GM21528 (cell line): ENCODE data around the gene ANAPC2.

ENCODE experiments used
- ATAC-seq: cut with Tn5 transposase; IDR thresholded peaks from one replicate; pipeline ENCODE4 v1.9.1; 2021; ENCODE audit warnings: mild to moderate bottlenecking, moderate library complexity; ENCODE audit not compliant: unreplicated experiment, low FRiP score

Gene ANAPC2, protein sequence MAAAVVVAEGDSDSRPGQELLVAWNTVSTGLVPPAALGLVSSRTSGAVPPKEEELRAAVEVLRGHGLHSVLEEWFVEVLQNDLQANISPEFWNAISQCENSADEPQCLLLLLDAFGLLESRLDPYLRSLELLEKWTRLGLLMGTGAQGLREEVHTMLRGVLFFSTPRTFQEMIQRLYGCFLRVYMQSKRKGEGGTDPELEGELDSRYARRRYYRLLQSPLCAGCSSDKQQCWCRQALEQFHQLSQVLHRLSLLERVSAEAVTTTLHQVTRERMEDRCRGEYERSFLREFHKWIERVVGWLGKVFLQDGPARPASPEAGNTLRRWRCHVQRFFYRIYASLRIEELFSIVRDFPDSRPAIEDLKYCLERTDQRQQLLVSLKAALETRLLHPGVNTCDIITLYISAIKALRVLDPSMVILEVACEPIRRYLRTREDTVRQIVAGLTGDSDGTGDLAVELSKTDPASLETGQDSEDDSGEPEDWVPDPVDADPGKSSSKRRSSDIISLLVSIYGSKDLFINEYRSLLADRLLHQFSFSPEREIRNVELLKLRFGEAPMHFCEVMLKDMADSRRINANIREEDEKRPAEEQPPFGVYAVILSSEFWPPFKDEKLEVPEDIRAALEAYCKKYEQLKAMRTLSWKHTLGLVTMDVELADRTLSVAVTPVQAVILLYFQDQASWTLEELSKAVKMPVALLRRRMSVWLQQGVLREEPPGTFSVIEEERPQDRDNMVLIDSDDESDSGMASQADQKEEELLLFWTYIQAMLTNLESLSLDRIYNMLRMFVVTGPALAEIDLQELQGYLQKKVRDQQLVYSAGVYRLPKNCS

DNA sequence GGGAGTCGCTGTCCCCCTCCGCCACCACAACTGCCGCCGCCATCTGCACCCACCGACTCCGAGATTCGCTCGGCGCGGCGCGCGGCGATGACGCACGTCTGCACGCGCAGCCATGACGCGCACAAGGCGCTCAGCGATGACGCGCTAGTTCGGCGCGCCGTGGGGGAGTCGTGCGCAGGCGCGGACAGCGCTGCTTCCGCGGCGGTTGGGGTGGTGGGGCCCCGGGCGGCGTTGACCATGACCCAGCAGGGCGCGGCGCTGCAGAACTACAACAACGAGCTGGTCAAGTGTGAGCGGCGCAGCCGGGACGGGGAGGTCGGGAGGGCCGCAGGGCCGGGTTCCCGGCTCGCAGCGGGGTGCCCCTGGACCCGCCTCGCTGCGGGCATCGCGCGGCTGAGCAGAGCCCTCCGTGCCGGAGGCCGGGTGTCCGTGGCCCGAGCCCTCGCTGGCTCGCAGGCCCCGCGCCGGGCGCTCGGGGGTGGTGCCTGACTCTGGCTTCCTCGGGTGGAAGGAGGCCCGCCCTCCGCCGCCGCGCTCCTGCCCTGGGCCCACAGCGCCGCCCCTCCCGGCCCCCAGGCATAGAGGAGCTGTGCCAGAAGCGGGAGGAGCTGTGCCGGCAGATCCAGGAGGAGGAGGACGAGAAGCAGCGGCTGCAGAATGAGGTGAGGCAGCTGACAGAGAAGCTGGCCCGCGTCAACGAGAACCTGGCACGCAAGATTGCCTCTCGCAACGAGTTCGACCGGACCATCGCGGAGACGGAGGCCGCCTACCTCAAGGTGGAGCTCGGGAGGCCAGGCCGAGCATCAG lies at the start of gene ANAPC2, which contains the start of gene SSNA1:
TSS of gene ANAPC2 (minus strand) at position 71 of the 807 bp plus-strand sequence. CDS start at position 43, 28 bp downstream.
TSS of gene SSNA1 (plus strand) at position 187 of the 807 bp plus-strand sequence. CDS start at position 238, 51 bp downstream.
- ATAC-seq = peak; percentile 71

GRCh38 chr9:137236936-137237421 lies 48.6 kb upstream of the ANAPC2 start:
- no peak for ATAC-seq

GRCh38 chr9:137236238-137236935 lies 48.0 kb upstream of the ANAPC2 start:
- no peak for ATAC-seq

- ATAC-seq = no peak
Measured at GRCh38 chr9:137235424-137236237, 47.3 kb upstream of the ANAPC2 start.

GRCh38 chr9:137234758-137235423 lies 46.5 kb upstream of the ANAPC2 start:
- ATAC-seq = no peak

DNA sequence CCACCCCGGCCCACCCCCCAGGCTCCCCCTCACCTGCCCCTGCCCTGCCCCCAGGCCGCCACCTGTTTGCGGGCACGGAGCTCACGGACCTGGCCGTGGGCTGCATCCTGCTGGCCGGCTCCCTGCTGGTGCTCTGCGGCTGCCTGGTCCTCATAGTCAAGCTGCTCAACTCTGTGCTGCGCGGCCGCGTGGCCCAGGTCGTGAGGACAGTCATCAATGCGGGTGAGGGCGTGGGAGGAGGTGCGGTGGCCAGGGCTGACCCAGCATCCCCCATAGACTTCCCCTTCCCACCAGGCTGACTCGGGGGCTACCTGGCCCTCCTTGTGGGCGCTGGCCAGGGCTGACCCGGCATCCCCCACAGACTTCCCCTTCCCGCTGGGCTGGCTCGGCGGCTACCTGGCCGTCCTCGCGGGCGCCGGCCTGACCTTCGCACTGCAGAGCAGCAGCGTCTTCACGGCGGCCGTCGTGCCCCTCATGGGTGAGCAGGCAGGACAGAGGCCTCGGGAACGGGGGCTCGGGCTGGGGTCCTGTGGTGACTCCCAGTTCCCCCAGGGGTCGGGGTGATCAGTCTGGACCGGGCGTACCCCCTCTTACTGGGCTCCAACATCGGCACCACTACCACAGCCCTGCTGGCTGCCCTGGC lies 45.8 kb upstream of the ANAPC2 start:
- no peak for ATAC-seq

GRCh38 chr9:137233143-137233980 lies 45.0 kb upstream of the ANAPC2 start:
- ATAC-seq = no peak

- no peak for ATAC-seq
Measured at GRCh38 chr9:137232510-137232909, 44.1 kb upstream of the ANAPC2 start.

GRCh38 chr9:137232101-137232500 lies 43.7 kb upstream of the ANAPC2 start:
- ATAC-seq = no peak

- no peak for ATAC-seq
Measured at GRCh38 chr9:137231372-137232039, 43.1 kb upstream of the ANAPC2 start.

DNA sequence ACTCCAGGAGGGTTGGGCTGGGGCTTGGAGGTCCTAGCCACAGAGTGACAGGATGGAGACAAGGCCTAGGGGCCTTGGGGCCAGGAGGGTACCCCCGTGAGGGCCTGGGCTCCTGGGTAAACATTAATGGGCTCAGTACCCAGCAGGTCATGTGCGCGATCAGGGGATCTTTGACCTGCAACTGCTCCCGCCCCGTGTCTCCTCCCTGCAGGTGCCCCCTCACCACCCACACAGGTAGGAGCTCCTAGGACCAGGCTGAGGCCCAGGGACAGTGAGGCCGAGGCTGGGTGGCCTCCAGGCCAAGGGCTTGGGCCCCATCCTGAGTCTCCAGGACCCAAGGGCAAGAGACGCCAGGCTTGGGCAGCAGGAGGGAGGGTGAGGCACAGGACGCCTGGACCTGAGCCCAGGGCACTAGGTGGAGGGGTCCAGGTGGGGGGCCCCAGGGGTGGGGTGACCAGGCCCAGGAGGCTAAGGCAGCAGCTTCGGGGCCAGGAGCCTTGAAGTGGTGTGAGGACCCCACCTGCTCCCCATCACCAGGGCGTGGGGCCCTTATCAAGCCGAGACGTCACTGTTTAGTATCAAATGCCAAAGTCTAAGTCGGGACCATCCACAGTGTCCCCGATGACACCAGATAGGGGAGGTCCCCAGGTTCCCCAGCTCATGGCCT lies 42.5 kb upstream of the ANAPC2 start, which contains the start of gene SLC34A3:
TSS of gene SLC34A3 (plus strand) at position 197 of the 667 bp plus-strand sequence. CDS start 802 bp downstream, outside the sequence.
- ATAC-seq = no peak

DNA sequence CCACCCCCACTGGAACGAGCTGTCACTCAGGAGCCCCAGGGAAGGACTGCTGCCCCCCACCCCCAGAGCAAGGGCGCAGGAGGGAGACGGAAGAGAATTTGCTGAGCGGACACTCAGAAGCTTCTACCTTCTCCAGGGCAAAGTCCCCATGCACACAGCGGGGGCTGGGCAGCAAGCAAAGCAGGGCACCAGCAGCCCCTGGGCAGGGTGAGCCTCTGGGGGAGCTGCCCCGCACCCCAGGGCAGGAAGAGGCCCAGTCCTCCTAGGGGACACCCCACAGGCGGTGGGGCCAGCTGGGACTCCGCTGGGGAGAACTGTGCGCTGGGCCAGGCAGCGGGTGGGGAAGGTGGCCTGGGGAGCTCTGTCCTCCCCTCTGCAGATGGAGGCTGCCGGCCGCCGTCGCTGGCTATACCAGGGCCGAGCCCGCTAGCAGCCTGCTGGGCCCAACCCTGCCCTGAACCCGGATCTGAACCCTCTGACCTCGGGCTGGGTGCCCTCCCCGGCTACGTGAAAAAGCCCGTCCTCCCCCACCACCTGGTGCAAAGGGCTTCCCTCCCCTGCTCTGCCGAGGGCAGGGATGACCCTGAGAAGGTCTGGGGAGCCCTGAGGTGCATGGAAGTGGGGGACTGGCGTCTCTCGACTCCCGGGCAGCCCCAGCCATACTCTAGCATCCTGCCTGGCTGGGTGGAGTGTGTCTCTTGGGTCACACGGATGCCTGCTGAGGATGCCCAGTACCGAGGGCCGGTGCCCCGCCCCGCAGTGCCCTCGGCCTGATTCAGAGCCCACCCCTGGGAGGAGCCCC lies 41.7 kb upstream of the ANAPC2 start:
- no peak for ATAC-seq

- ATAC-seq = no peak
Measured at GRCh38 chr9:137228968-137229896, 40.9 kb upstream of the ANAPC2 start.

- ATAC-seq = no peak
Measured at GRCh38 chr9:137228506-137228967, 40.2 kb upstream of the ANAPC2 start.
